Gastroesophageal sphincter (tissue), 4 donors: Measurements from ENCODE around the gene REC8. TPM values are rescaled to one million over a fixed set of nuclear protein-coding genes. Genes with fewer than 3 reads are reported as not detected.

Source experiments
- ATAC-seq: fragments of 150-250 bp; one replicate; pipeline ENCODE4 v1.9.1; 2016; ENCODE audit warnings: mild to moderate bottlenecking, moderate library complexity
- H3K27ac ChIP-seq, 4 donors: fragments of 200-600 bp; sonication (generic) in 3 of 4; 1 replicate in 3 of 4; 2 replicates in 1 of 4; pipeline ENCODE4 v1.5.1; 2016 to 2019
- H3K27me3 ChIP-seq: fragments of 200-600 bp; sonication (generic); one replicate; pipeline ENCODE4 v1.5.1; 2019
- H3K36me3 ChIP-seq, 2 donors: fragments of 200-600 bp; sonication (generic); one replicate each; pipeline ENCODE4 v1.5.1; 2019; ENCODE audit warnings: control low read depth in 1 of 2
- H3K4me1 ChIP-seq, 3 donors: fragments of 200-600 bp; sonication (generic); 1 replicate in 2 of 3; 2 replicates in 1 of 3; pipeline ENCODE4 v1.5.1; 2016 to 2019; ENCODE audit warnings: control low read depth in 2 of 3
- H3K4me3 ChIP-seq, 2 donors: fragments of 200-600 bp; sonication (generic); one replicate each; pipeline ENCODE4 v1.5.1; 2019; ENCODE audit warnings: mild to moderate bottlenecking in 1 of 2, moderate library complexity in 1 of 2
- H3K9me3 ChIP-seq, 3 donors: fragments of 200-600 bp; sonication (generic); one replicate each; pipeline ENCODE4 v1.5.1; 2017 to 2019; ENCODE audit warnings: control low read depth in 2 of 3
- EP300 ChIP-seq: sonication (generic); formaldehyde crosslinking; IDR thresholded peaks from one replicate; pipeline ENCODE4 v1.6.1; 2017; ENCODE audit warnings: antibody characterized with exemption, mild to moderate bottlenecking
- POLR2A ChIP-seq, 2 donors: fragments of 450-650 bp; IDR thresholded peaks; one replicate each; pipeline ENCODE4 v1.6.1; 2017; ENCODE audit warnings: antibody characterized with exemption in 2 of 2, mild to moderate bottlenecking in 2 of 2, moderate library complexity in 1 of 2
- POLR2AphosphoS5 ChIP-seq: sonication (generic); formaldehyde crosslinking; IDR thresholded peaks from one replicate; pipeline ENCODE4 v1.6.1; 2017; ENCODE audit warnings: antibody characterized with exemption
- WGBS, 2 donors: methylation state at CpG; one replicate each; pipeline ENCODE4 v1.1.5; 2018; ENCODE audit warnings: low coverage in 1 of 2; 5-methylcytosine and 5-hydroxymethylcytosine counted together
- total RNA-seq, 4 donors: library from RNA; depleted of rRNA; stranded (reverse); fragments of >200 nt; gene quantifications; one replicate each; pipeline ENCODE4 v1.1.0, GENCODE V29; 2016
- TF ChIP-seq, protein P1 (sequence below), 4 experiments: fragments of 200-600 bp in 2 of 4; fragments of 450-650 bp in 2 of 4; sonication (generic) in 1 of 4; IDR thresholded peaks; one replicate each; pipeline ENCODE4 v1.5.1; 2017 to 2019; ENCODE audit warnings: antibody characterized with exemption in 4 of 4, mild to moderate bottlenecking in 2 of 4, moderate library complexity in 2 of 4

The REC8 gene
- total RNA-seq, 4 donors from 2014 or later = 1.6 to 8.2 (median 6.8) TPM

DNA sequence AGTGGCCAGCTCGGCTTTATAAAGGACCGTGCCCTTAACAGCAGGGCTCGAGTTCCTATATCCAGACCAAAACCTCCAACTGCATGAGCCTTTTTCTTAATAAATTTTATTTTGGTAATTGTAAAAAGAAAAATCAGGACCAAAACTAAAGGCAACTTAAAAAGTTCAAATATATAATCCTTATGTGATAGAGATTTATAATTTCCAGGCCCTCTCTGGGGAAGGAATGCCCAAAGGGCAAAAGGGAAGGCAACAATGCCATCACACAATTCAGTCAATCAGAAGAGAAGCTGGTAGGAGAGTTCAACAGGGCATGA, 17.1 kb downstream of the REC8 start:
- Histone ChIP-seq H3K4me1 (peaks cover 0 to 30% (median 10%) of the 10 kb centered on the region in 3 donors), H3K36me3 (peaks cover 0 to 70% of the 10 kb centered on the region in 2 donors), H3K9me3 (no peaks in the 10 kb centered on the region), H3K4me3 (peak overlapping the region in 1 of 2 donors; percentile 77), H3K27ac (peak overlapping the region in 3 of 4 donors; percentile 72 to 83 (median 81)), H3K27me3 (no peaks in the 10 kb centered on the region)
- 0% methylated on average over 3 of the region's 3 CpGs; no CpG with 5 or more reads in 1 of the 2 donors for WGBS, 2 donors
- TF ChIP-seq POLR2A (IDR thresholded peaks at IDR 0.05) (no peak), EP300 (no peak), POLR2AphosphoS5 (no peak)
- TF ChIP-seq, protein P1, sequence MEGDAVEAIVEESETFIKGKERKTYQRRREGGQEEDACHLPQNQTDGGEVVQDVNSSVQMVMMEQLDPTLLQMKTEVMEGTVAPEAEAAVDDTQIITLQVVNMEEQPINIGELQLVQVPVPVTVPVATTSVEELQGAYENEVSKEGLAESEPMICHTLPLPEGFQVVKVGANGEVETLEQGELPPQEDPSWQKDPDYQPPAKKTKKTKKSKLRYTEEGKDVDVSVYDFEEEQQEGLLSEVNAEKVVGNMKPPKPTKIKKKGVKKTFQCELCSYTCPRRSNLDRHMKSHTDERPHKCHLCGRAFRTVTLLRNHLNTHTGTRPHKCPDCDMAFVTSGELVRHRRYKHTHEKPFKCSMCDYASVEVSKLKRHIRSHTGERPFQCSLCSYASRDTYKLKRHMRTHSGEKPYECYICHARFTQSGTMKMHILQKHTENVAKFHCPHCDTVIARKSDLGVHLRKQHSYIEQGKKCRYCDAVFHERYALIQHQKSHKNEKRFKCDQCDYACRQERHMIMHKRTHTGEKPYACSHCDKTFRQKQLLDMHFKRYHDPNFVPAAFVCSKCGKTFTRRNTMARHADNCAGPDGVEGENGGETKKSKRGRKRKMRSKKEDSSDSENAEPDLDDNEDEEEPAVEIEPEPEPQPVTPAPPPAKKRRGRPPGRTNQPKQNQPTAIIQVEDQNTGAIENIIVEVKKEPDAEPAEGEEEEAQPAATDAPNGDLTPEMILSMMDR (IDR thresholded peaks at IDR 0.05) = no peak
- no peak for ATAC-seq

DNA sequence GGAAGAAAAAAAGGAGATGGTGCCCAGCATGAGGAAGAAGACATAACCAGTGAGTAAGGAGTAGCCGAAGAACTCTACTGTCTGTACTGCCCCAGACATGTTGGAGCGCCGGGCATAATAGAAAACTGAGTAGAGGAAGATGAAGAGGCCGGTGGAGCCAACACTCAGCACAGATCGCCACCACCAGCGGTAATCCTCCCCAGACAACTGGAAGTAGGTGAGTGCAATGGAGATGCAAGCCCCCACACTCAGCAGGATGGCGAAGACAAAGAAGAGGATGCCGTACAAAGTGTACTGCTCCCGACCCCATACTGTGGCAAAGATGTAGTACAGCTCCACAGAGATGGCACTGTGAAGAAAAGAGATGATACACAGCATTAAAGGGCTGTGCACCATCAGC, 17.6 kb downstream of the REC8 start:
- no peak overlapping the region for H3K4me3 ChIP-seq
- no peaks in the 10 kb centered on the region for H3K9me3 ChIP-seq
- peaks cover 0 to 66% of the 10 kb centered on the region in 2 donors for H3K36me3 ChIP-seq
- H3K4me1 ChIP-seq = peaks cover 0 to 35% (median 14%) of the 10 kb centered on the region in 3 donors
- no peak for TF ChIP-seq EP300
- TF ChIP-seq, protein P1 (IDR thresholded peaks at IDR 0.05) = no peak
- no peak for TF ChIP-seq POLR2A (IDR thresholded peaks at IDR 0.05)
- TF ChIP-seq POLR2AphosphoS5 = no peak
- 82 to 93% methylated on average over 3 to 8 of the region's 9 CpGs for WGBS, 2 donors
- H3K27ac ChIP-seq = peak overlapping the region in 3 of 4 donors; percentile 72 to 83 (median 81)
- ATAC-seq = no peak
- H3K27me3 ChIP-seq = no peaks in the 10 kb centered on the region

DNA sequence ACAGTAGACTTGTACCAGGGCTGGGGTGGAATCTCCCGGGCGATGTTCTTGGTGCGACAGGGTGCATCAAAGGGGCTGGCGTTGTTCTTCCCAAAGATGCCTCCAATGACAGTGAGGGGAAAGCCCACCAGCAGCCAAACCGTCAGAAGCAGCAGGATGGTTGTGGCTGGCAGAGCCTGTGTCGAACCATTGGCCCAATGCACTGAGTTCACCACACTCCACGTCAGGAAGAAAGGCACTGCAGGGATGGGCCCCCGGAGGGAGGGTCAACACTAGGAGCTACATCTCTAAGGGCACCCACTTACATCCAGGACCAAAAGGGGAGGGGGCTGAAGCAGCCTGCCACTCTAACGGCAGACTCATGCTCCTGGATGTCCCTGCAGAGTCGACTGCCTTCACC, 18.5 kb downstream of the REC8 start:
- Histone ChIP-seq H3K27ac (no peak overlapping the region), H3K4me1 (peaks cover 0 to 41% (median 19%) of the 10 kb centered on the region in 3 donors), H3K36me3 (peaks cover 0 to 56% of the 10 kb centered on the region in 2 donors), H3K4me3 (no peak overlapping the region), H3K27me3 (no peaks in the 10 kb centered on the region), H3K9me3 (no peaks in the 10 kb centered on the region)
- ATAC-seq = no peak
- WGBS, 2 donors = 85 to 88% methylated on average over 5 to 8 of the region's 10 CpGs
- no peak for TF ChIP-seq POLR2A (IDR thresholded peaks at IDR 0.05)
- no peak for TF ChIP-seq EP300
- no peak for TF ChIP-seq POLR2AphosphoS5
- TF ChIP-seq, protein P1 (IDR thresholded peaks at IDR 0.05) = no peak

DNA sequence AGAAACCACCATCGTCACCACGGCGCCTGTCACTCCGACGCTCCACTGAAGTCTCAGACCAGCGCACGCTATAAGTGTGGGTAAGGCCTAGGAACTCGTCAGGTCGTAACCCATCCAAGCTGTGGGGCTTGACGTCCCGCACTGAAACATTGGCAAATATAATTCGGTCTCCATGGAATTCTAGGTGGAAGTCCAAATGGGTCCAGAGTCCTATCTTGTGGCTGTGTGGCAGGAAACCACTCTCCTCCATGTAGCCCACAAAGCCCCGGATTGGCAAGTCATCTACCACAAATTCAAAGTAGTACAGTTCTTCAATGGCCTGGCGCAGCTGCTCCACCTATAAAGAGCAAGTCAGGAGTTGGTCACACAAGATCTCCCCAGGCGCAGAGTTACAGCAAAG, 21.1 kb downstream of the REC8 start:
- Histone ChIP-seq H3K27me3 (no peaks in the 10 kb centered on the region), H3K4me3 (no peak overlapping the region), H3K4me1 (peaks cover 4 to 50% (median 19%) of the 10 kb centered on the region in 3 donors), H3K27ac (no peak overlapping the region), H3K9me3 (no peaks in the 10 kb centered on the region), H3K36me3 (peaks cover 0 to 41% of the 10 kb centered on the region in 2 donors)
- 90 to 95% methylated on average over 2 to 14 of the region's 15 CpGs for WGBS, 2 donors
- TF ChIP-seq EP300 (no peak), POLR2AphosphoS5 (no peak), POLR2A (IDR thresholded peaks at IDR 0.05) (no peak)
- TF ChIP-seq, protein P1 (IDR thresholded peaks at IDR 0.05) = no peak
- ATAC-seq = no peak

DNA sequence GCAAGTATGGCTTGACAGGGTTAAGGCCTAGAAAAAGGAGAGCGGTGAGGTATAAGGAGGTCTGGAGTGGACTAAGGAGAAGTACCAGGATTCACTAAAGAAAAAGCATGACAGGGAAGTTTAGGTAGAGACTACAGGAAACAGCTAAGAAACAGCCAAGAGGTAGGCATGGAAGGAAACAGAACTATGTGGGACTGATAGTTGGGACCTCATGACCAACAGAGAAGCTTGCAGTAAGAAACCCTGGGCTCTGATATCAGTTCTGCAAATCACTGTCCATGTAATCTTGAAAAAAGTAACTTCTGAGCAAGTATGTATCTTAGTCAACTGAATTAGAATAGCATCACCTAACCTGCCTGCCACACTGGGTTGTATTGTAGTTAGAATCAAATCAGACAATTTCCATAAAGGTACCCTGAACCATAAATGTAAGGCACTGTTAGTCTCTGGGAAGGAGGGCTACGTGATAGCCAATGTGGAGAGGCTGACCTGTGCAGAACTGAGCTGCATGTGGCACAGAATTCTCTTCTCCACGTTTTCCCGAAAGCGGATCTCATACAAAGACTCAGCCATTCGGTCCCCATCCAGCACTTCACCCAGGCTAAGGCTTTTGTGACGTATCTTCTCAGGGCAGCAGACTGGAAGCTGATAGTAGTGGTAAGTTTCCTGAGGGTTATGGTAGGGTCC, 22.4 kb downstream of the REC8 start:
- Histone ChIP-seq H3K27ac (peak overlapping the region in 3 of 4 donors; percentile 96 to 99 (median 96)), H3K27me3 (no peaks in the 10 kb centered on the region), H3K4me3 (peak overlapping the region; percentile 82 to 83), H3K9me3 (no peaks in the 10 kb centered on the region), H3K36me3 (peaks cover 0 to 45% of the 10 kb centered on the region in 2 donors), H3K4me1 (peaks cover 4 to 51% (median 16%) of the 10 kb centered on the region in 3 donors)
- WGBS, 2 donors = 73% methylated on average over 6 to 7 of the region's 7 CpGs
- no peak for ATAC-seq
- TF ChIP-seq, protein P1 (IDR thresholded peaks at IDR 0.05) = no peak
- TF ChIP-seq EP300 (no peak), POLR2AphosphoS5 (no peak), POLR2A (IDR thresholded peaks at IDR 0.05) (no peak)
